Activated T-cell treated with anti-CD3 and anti-CD28 coated beads, Interleukin-2, amount 50 U/mL, for 4 hours (primary cell): Measurements from ENCODE around the gene CMIP. TPM values are rescaled to one million over a fixed set of nuclear protein-coding genes. Genes with fewer than 3 reads are reported as not detected.

ENCODE experiments used
- ATAC-seq, 2 donors: fragments of 200-7000 bp; cut with Tn5 transposase; one replicate each; pipeline ENCODE4 v1.10.0; 2021
- DNase-seq: peaks from one replicate; pipeline ENCODE4 v3.0.0-alpha.2; 2020
- H3K27me3 Mint-ChIP-seq: one replicate; pipeline ENCODE4 v1.8.0; 2021; ENCODE audit warnings: low read depth, mixed read lengths
- H3K36me3 Mint-ChIP-seq: one replicate; pipeline ENCODE4 v1.8.0; 2022; ENCODE audit warnings: mixed read lengths; ENCODE audit not compliant: insufficient read depth
- H3K4me1 Mint-ChIP-seq: one replicate; pipeline ENCODE4 v1.8.0; 2021; ENCODE audit warnings: low read depth, mixed read lengths
- H3K4me3 Mint-ChIP-seq: one replicate; pipeline ENCODE4 v1.8.0; 2021; ENCODE audit warnings: mild to moderate bottlenecking, moderate library complexity, mixed read lengths
- H3K9me3 Mint-ChIP-seq: one replicate; pipeline ENCODE4 v1.8.0; 2021; ENCODE audit warnings: mixed read lengths
- total RNA-seq, 3 donors: library from RNA; stranded (reverse); gene quantifications; one replicate each; pipeline ENCODE4 v1.2.1, GENCODE V29; 2021

CMIP gene
- total RNA-seq, 3 donors from 2014 or later = 20.8 to 23.5 (median 21.9) TPM

GRCh38 chr16:81448154-81449131 is 3.8 kb downstream of the CMIP start:
- no peak overlapping the region for H3K4me3 Mint-ChIP-seq
- ATAC-seq (no peak), DNase-seq (no peak)
- H3K27me3 Mint-ChIP-seq = no peaks in the 10 kb centered on the region
- H3K4me1 Mint-ChIP-seq = peaks cover 69% of the 10 kb centered on the region
- peaks cover 12% of the 10 kb centered on the region for H3K9me3 Mint-ChIP-seq
- peaks cover 3% of the 10 kb centered on the region for H3K36me3 Mint-ChIP-seq

- no peak for DNase-seq
- H3K4me1 Mint-ChIP-seq = peaks cover 72% of the 10 kb centered on the region
- H3K9me3 Mint-ChIP-seq = peaks cover 12% of the 10 kb centered on the region
- H3K4me3 Mint-ChIP-seq = no peak overlapping the region
- ATAC-seq = no peak
- no peaks in the 10 kb centered on the region for H3K27me3 Mint-ChIP-seq
- H3K36me3 Mint-ChIP-seq = peaks cover 3% of the 10 kb centered on the region
These were observed 4.6 kb downstream of the CMIP start for GRCh38 chr16:81449241-81449640.

GRCh38 chr16:81449899-81450608 is 5.4 kb downstream of the CMIP start:
- peaks cover 78% of the 10 kb centered on the region for H3K4me1 Mint-ChIP-seq
- DNase-seq = no peak
- no peaks in the 10 kb centered on the region for H3K27me3 Mint-ChIP-seq
- peaks cover 12% of the 10 kb centered on the region for H3K9me3 Mint-ChIP-seq
- H3K36me3 Mint-ChIP-seq = peaks cover 3% of the 10 kb centered on the region
- no peak overlapping the region for H3K4me3 Mint-ChIP-seq
- no peak for ATAC-seq

- Mint-ChIP-seq H3K4me1 (peaks cover 79% of the 10 kb centered on the region), H3K27me3 (no peaks in the 10 kb centered on the region), H3K9me3 (peaks cover 12% of the 10 kb centered on the region), H3K4me3 (peak overlapping the region; percentile 10), H3K36me3 (peaks cover 3% of the 10 kb centered on the region)
- DNase-seq (no peak), ATAC-seq (peak; percentile 18 to 34)
These were observed 6.3 kb downstream of the CMIP start for GRCh38 chr16:81450783-81451491.

GRCh38 chr16:81451753-81452680 is 7.4 kb downstream of the CMIP start:
- peaks cover 69% of the 10 kb centered on the region for H3K4me1 Mint-ChIP-seq
- no peaks in the 10 kb centered on the region for H3K27me3 Mint-ChIP-seq

GRCh38 chr16:81453091-81453728 is 8.6 kb downstream of the CMIP start:
- Mint-ChIP-seq H3K4me3 (no peak overlapping the region), H3K4me1 (peaks cover 67% of the 10 kb centered on the region), H3K36me3 (peaks cover 9% of the 10 kb centered on the region), H3K27me3 (no peaks in the 10 kb centered on the region), H3K9me3 (peaks cover 12% of the 10 kb centered on the region)
- ATAC-seq (no peak), DNase-seq (no peak)

More at GRCh38 chr16:81451753-81452680, 7.4 kb downstream of the CMIP start:
- ATAC-seq (peak; percentile 64 to 72), DNase-seq (peak; percentile 31)
- H3K4me3 Mint-ChIP-seq = peak overlapping the region; percentile 65
- peaks cover 3% of the 10 kb centered on the region for H3K36me3 Mint-ChIP-seq
- peaks cover 12% of the 10 kb centered on the region for H3K9me3 Mint-ChIP-seq

- H3K27me3 Mint-ChIP-seq = no peaks in the 10 kb centered on the region
- ATAC-seq = no peak
- H3K9me3 Mint-ChIP-seq = peaks cover 12% of the 10 kb centered on the region
- H3K4me1 Mint-ChIP-seq = peaks cover 62% of the 10 kb centered on the region
- no peak overlapping the region for H3K4me3 Mint-ChIP-seq
- peaks cover 15% of the 10 kb centered on the region for H3K36me3 Mint-ChIP-seq
- no peak for DNase-seq
These were observed 9.4 kb downstream of the CMIP start for GRCh38 chr16:81454044-81454443.

GRCh38 chr16:81455006-81455405 is 10.4 kb downstream of the CMIP start:
- H3K4me3 Mint-ChIP-seq = no peak overlapping the region
- H3K27me3 Mint-ChIP-seq = no peaks in the 10 kb centered on the region
- DNase-seq = no peak
- H3K9me3 Mint-ChIP-seq = peaks cover 12% of the 10 kb centered on the region
- ATAC-seq = no peak
- H3K4me1 Mint-ChIP-seq = peaks cover 58% of the 10 kb centered on the region
- H3K36me3 Mint-ChIP-seq = peaks cover 15% of the 10 kb centered on the region

GRCh38 chr16:81455720-81456494 is 11.3 kb downstream of the CMIP start:
- ATAC-seq (no peak), DNase-seq (no peak)
- Mint-ChIP-seq H3K4me1 (peaks cover 55% of the 10 kb centered on the region), H3K9me3 (peaks cover 6% of the 10 kb centered on the region), H3K36me3 (peaks cover 16% of the 10 kb centered on the region), H3K27me3 (no peaks in the 10 kb centered on the region), H3K4me3 (no peak overlapping the region)

GRCh38 chr16:81456523-81457325 is 12.1 kb downstream of the CMIP start:
- Mint-ChIP-seq H3K36me3 (peaks cover 16% of the 10 kb centered on the region), H3K4me3 (no peak overlapping the region), H3K4me1 (peaks cover 55% of the 10 kb centered on the region), H3K9me3 (no peaks in the 10 kb centered on the region), H3K27me3 (no peaks in the 10 kb centered on the region)
- DNase-seq (no peak), ATAC-seq (no peak)

- no peak overlapping the region for H3K4me3 Mint-ChIP-seq
- H3K4me1 Mint-ChIP-seq = peaks cover 54% of the 10 kb centered on the region
- DNase-seq (no peak), ATAC-seq (no peak)
- H3K27me3 Mint-ChIP-seq = no peaks in the 10 kb centered on the region
- H3K9me3 Mint-ChIP-seq = no peaks in the 10 kb centered on the region
- peaks cover 16% of the 10 kb centered on the region for H3K36me3 Mint-ChIP-seq
These were observed 12.9 kb downstream of the CMIP start for GRCh38 chr16:81457326-81458133.
